Adrenal gland (tissue), 12 donors: ENCODE measurements around the gene LRP1. TPM values are rescaled to one million over a fixed set of nuclear protein-coding genes. Genes with fewer than 3 reads are reported as not detected.

Experiments
- DNase-seq, 7 donors: peaks; one replicate each; pipeline ENCODE4 v3.0.0-alpha.2; 2019 to 2020
- H3K27ac ChIP-seq, 5 donors: fragments of 200-600 bp; sonication (generic) in 4 of 5; 1 replicate in 3 of 5; 2 replicates in 2 of 5; pipeline versions ENCODE4 v1.5.1 to v1.8.0; 2016 to 2020; ENCODE audit warnings: mild to moderate bottlenecking in 1 of 5
- H3K27me3 ChIP-seq: fragments of 200-600 bp; 2 replicates; pipeline ENCODE4 v1.8.0; 2021
- H3K36me3 ChIP-seq, 2 donors: fragments of 200-600 bp; replicated peaks in 1 of 2; 1 replicate in 1 of 2; 2 replicates in 1 of 2; pipeline versions ENCODE4 v1.5.1 to v1.8.0; 2018 to 2022
- H3K4me1 ChIP-seq, 2 donors: fragments of 200-600 bp; replicated peaks in 1 of 2; 1 replicate in 1 of 2; 2 replicates in 1 of 2; pipeline versions ENCODE4 v1.5.1 to v1.8.0; 2018 to 2021
- H3K4me3 ChIP-seq, 4 donors: fragments of 200-600 bp; sonication (generic) in 3 of 4; one replicate each; pipeline ENCODE4 v1.5.1; 2016 to 2018
- H3K9me3 ChIP-seq, 3 donors: fragments of 200-600 bp; sonication (generic) in 1 of 3; replicated peaks in 1 of 3; 1 replicate in 2 of 3; 2 replicates in 1 of 3; pipeline versions ENCODE4 v1.5.1 to v1.8.0; 2016 to 2021
- POLR2A ChIP-seq, 2 donors: fragments of 450-650 bp; IDR thresholded peaks; one replicate each; pipeline ENCODE4 v1.6.1; 2017; ENCODE audit warnings: antibody characterized with exemption in 2 of 2, mild to moderate bottlenecking in 2 of 2, moderate library complexity in 1 of 2
- WGBS, 4 donors: extraction: QIAGEN DNeasy Blood & Tissue Kit in 2 of 4; methylation state at CpG; one replicate each; pipeline versions ENCODE4 v1.1.5 to v1.1.7; 2013 to 2017; 5-methylcytosine and 5-hydroxymethylcytosine counted together
- intact Hi-C, 2 donors: fragments of 100-400 bp; cut with DNase I; formaldehyde crosslinking; loops; one replicate each; pipeline versions ENCODE4 v1.14.1 to v1.15.0; 2022 to 2023
- polyA plus RNA-seq, 3 donors: library from polyadenylated mRNA; stranded (reverse); fragments of 200-250 nt in 2 of 3; fragments of 350-450 nt in 1 of 3; fragmentation: Illumina TruSeq in 1 of 3; extraction: RNeasy Lipid Tissue Mini Kit (QIAGEN cat#74804) in 1 of 3; gene quantifications; one replicate each; pipeline ENCODE4 v1.2.3, GENCODE V29; 2013 to 2014
- total RNA-seq, 9 donors: library from RNA; depleted of rRNA in 4 of 9; stranded (reverse); fragments of >200 nt in 4 of 9; fragments of 120-200 nt in 1 of 9; fragmentation: NEBNext Ultra II Directional in 1 of 9; extraction: Animal tissue kit (Norgen Biotek cat#: 25700) in 1 of 9; gene quantifications; one replicate each; pipeline versions ENCODE4 v1.1.0 to v1.2.4, GENCODE V29; 2013 to 2023
- TF ChIP-seq, protein P1 (sequence below), 6 experiments: fragments of 450-650 bp in 4 of 6; fragments of 200-600 bp in 2 of 6; sonication (generic) in 1 of 6; IDR thresholded peaks; 1 replicate in 5 of 6; 2 replicates in 1 of 6; pipeline versions ENCODE4 v1.5.1 to v1.8.0; 2016 to 2021; ENCODE audit warnings: antibody characterized with exemption in 6 of 6, mild to moderate bottlenecking in 2 of 6, moderate library complexity in 1 of 6
- donor health status: healthy with polysubstance abuse.
- donor health status: Bipolar disorder and iron deficiency.
- donor health status: DM: yes; HTN: yes; CAD: no.
- donor health status: DM: no; HTN: no; CAD: no.
- donor health status: DM: no; HTN: no; CAD: no.
- donor health status: DM: yes; HTN: yes; CAD: no.

Gene LRP1
- total and polyA plus RNA-seq, 12 donors, result 18.4 to 307 (median 138) TPM

GRCh38 chr12:57229046-57229633, 100.9 kb downstream of the LRP1 start:
- H3K27ac ChIP-seq, result peak overlapping the region in 3 of 5 donors; percentile 74 to 87 (median 84)
- 8 to 15% (median 12%) methylated on average over 9 of the region's 9 CpGs for WGBS, 4 donors

DNA sequence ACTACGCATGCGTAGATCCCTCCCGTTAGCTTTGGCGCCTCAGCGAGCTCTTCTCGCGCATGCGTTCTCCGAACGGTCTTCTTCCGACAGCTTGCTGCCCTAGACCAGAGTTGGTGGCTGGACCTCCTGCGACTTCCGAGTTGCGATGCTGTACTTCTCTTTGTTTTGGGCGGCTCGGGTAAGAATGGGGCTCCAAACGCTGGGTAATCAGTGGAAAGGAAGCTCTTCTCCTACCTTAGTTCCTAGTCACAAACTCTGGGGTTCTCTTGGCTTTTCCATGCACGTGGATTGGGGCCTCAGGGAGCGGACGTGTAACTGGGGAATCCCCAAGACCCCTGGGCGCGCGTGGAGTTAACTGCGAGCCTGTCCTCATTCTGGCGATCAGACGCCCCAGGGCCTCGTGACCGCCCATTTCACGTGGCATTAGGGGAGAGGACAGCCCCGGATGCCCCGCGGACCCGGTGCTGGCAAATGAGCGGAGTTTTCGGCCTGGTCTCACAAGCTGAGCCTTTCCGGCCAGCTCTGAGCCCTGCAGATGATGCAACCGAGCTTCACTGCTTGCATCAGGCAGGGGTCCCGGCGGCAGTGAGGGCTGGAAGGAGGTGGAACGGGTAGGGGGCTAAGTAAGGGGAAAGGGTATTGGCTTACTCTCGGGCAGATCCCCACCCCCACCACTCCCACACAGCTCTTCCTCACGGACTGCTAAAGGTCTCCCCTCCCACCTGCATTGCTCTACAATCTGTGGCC, 101.5 kb downstream of the LRP1 start, which contains the start of gene SHMT2:
SHMT2 (plus strand) TSS at position 78 of the 747 bp plus-strand sequence; CDS start at position 146, 68 bp downstream.
- peak; percentile 93 to 97 (median 96) for DNase-seq
- H3K27me3 ChIP-seq, result peaks cover 25% of the 10 kb centered on the region
- peak within 1 kb of the TSS in 4 of 5 donors; percentile 44 to 87 (median 79) for H3K27ac ChIP-seq
- peaks cover 9 to 12% of the 10 kb centered on the region in 2 donors for H3K4me1 ChIP-seq
- peak within 1 kb of the TSS in 3 of 4 donors; percentile 33 to 58 (median 57) for H3K4me3 ChIP-seq
- peaks cover 0 to 30% of the 10 kb centered on the region in 2 donors for H3K36me3 ChIP-seq
- WGBS, 4 donors, result 0 to 1% (median 0%) methylated on average over 17 to 42 of the region's 42 CpGs
- H3K9me3 ChIP-seq, result no peaks in the 10 kb centered on the region
- TF ChIP-seq, protein P1, sequence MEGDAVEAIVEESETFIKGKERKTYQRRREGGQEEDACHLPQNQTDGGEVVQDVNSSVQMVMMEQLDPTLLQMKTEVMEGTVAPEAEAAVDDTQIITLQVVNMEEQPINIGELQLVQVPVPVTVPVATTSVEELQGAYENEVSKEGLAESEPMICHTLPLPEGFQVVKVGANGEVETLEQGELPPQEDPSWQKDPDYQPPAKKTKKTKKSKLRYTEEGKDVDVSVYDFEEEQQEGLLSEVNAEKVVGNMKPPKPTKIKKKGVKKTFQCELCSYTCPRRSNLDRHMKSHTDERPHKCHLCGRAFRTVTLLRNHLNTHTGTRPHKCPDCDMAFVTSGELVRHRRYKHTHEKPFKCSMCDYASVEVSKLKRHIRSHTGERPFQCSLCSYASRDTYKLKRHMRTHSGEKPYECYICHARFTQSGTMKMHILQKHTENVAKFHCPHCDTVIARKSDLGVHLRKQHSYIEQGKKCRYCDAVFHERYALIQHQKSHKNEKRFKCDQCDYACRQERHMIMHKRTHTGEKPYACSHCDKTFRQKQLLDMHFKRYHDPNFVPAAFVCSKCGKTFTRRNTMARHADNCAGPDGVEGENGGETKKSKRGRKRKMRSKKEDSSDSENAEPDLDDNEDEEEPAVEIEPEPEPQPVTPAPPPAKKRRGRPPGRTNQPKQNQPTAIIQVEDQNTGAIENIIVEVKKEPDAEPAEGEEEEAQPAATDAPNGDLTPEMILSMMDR (IDR thresholded peaks at IDR 0.05), result peak in 1 of 6 experiments; percentile 0
- TF ChIP-seq POLR2A (IDR thresholded peaks at IDR 0.05), result peak in 1 of 2 donors; percentile 34
- intact Hi-C loops, result no loop called here

More at GRCh38 chr12:57229046-57229633, 100.9 kb downstream of the LRP1 start:
- no peak for TF ChIP-seq POLR2A (IDR thresholded peaks at IDR 0.05)
- TF ChIP-seq, protein P1 (IDR thresholded peaks at IDR 0.05), result peak in 5 of 6 experiments; percentile 13 to 40 (median 26)
- Histone ChIP-seq H3K36me3 (peaks cover 0 to 29% of the 10 kb centered on the region in 2 donors), H3K9me3 (no peaks in the 10 kb centered on the region), H3K4me1 (peaks cover 9 to 12% of the 10 kb centered on the region in 2 donors), H3K27me3 (peaks cover 30% of the 10 kb centered on the region), H3K4me3 (peak overlapping the region in 1 of 4 donors; percentile 58)
- DNase-seq, result no peak
- intact Hi-C loops, result no loop called here

DNA sequence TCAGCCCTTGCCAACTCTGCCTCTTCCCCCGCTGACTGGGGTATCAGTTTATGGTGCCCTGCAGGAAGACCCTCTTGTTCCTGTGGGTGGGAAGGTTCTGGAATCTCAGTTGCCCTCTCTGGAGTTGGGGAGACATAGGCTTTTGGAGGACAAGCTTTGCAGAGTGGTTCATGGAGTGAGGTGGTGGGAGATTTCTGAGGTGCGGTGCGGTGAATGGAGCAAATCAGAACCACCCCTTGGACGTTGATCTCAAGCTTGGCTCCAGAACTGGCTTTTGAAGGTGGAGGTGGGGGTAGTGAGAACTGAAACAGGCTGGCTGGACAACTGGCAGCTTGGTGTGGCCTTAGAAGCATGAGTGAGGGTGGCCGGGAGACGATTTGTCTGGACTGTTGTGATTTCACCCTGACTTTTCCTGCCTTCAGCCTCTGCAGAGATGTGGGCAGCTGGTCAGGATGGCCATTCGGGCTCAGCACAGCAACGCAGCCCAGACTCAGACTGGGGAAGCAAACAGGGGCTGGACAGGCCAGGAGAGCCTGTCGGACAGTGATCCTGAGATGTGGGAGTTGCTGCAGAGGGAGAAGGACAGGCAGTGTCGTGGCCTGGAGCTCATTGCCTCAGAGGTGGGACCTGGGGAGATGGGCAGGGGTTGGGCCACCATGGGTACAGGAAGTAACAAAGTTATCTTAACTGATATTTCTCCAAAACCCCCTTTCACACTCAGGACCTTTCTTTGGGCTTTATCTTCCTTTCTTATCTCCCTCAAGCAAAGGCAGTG, 102.3 kb downstream of the LRP1 start:
- peak overlapping the region in 2 of 4 donors; percentile 33 to 58 for H3K4me3 ChIP-seq

More for the DNA sequence above, 102.3 kb downstream of the LRP1 start:
- no peak for DNase-seq
- Histone ChIP-seq H3K27me3 (peaks cover 17% of the 10 kb centered on the region), H3K36me3 (peaks cover 0 to 30% of the 10 kb centered on the region in 2 donors), H3K4me1 (peaks cover 9 to 12% of the 10 kb centered on the region in 2 donors), H3K27ac (peak overlapping the region in 3 of 5 donors; percentile 44 to 87 (median 84)), H3K9me3 (no peaks in the 10 kb centered on the region)
- 65 to 74% (median 70%) methylated on average over 9 to 10 of the region's 10 CpGs for WGBS, 4 donors
- intact Hi-C loops, result no loop called here
- TF ChIP-seq, protein P1 (IDR thresholded peaks at IDR 0.05), result no peak
- TF ChIP-seq POLR2A (IDR thresholded peaks at IDR 0.05), result no peak
